IMR-90 (cell line): ENCODE measurements around the gene RAP1A. TPM values are rescaled to one million over a fixed set of nuclear protein-coding genes. Genes with fewer than 3 reads are reported as not detected.

ENCODE experiments used
- ATAC-seq: fragments of 200-7000 bp; cut with Tn5 transposase; 2 replicates; pipeline ENCODE4 v1.9.1; 2020; ENCODE audit warnings: low read depth, mild to moderate bottlenecking, moderate library complexity
- BruUV-seq: library from RNA; stranded (reverse); fragments of 400-500 nt; replicated peaks from 2 replicates; lab custom pipeline; 2021; lab: Mats Ljungman, UMichigan
- CTCF ChIA-PET: fragments of 300-600 bp; formaldehyde crosslinking; extraction: SDS; loops from one replicate; lab custom pipeline; 2021; ENCODE audit warnings: antibody characterized with exemption; lab: Yijun Ruan, JAX
- POLR2A ChIA-PET: fragments of 300-600 bp; sonication (Branson Sonifier 250); formaldehyde crosslinking; loops from one replicate; lab custom pipeline; 2022; ENCODE audit warnings: antibody characterized with exemption; ENCODE audit not compliant: unreplicated experiment; lab: Charles Lee
- DNase-seq: peaks from one replicate; pipeline ENCODE4 v3.0.0; 2013
- H2AFZ ChIP-seq: replicated peaks from 2 replicates; pipeline ENCODE3; 2013; ENCODE audit warnings: low read length, mild to moderate bottlenecking; ENCODE audit not compliant: poor library complexity
- H2AK5ac ChIP-seq: 2 replicates; pipeline ENCODE4 v1.6.1; 2013; ENCODE audit warnings: low read depth, low read length, inconsistent platforms
- H2AK9ac ChIP-seq: replicated peaks from 2 replicates; pipeline ENCODE3; 2013; ENCODE audit warnings: mild to moderate bottlenecking, low read depth, low read length, moderate library complexity; ENCODE audit not compliant: poor library complexity
- H2BK120ac ChIP-seq: 2 replicates; pipeline ENCODE4 v1.6.1; 2013; ENCODE audit warnings: low read depth, low read length, inconsistent platforms
- H2BK15ac ChIP-seq: 3 replicates; pipeline ENCODE4 v1.6.1; 2013; ENCODE audit warnings: low read depth, low read length, inconsistent platforms
- H2BK20ac ChIP-seq: 2 replicates; pipeline ENCODE4 v1.6.1; 2013; ENCODE audit warnings: low read depth, mild to moderate bottlenecking, inconsistent platforms, low read length, moderate library complexity
- H2BK5ac ChIP-seq: 2 replicates; pipeline ENCODE4 v1.6.1; 2013; ENCODE audit warnings: mild to moderate bottlenecking, low read depth, low read length, inconsistent platforms; ENCODE audit not compliant: poor library complexity, severe bottlenecking
- H3K14ac ChIP-seq: replicated peaks from 2 replicates; pipeline ENCODE4 v1.6.1; 2013; ENCODE audit warnings: low read depth, low read length, inconsistent platforms
- H3K18ac ChIP-seq: 2 replicates; pipeline ENCODE4 v1.6.1; 2013; ENCODE audit warnings: low read depth, low read length, control low read depth
- H3K23ac ChIP-seq: 2 replicates; pipeline ENCODE4 v1.6.1; 2013; ENCODE audit warnings: low read depth, low read length, inconsistent platforms
- H3K27ac ChIP-seq: 2 replicates; pipeline ENCODE4 v1.5.1; 2013; ENCODE audit warnings: mild to moderate bottlenecking, control low read depth, low read length; ENCODE audit not compliant: insufficient read depth
- H3K27me3 ChIP-seq: 2 replicates; pipeline ENCODE4 v1.6.1; 2013; ENCODE audit warnings: low read length; ENCODE audit not compliant: control insufficient read depth, insufficient read depth
- H3K36me3 ChIP-seq: 2 replicates; pipeline ENCODE4 v1.6.1; 2013; ENCODE audit warnings: low read length, mixed read lengths; ENCODE audit not compliant: control insufficient read depth, insufficient read depth
- H3K4ac ChIP-seq: 2 replicates; pipeline ENCODE4 v1.6.1; 2013; ENCODE audit warnings: low read depth, low read length, inconsistent platforms
- H3K4me1 ChIP-seq: 2 replicates; pipeline ENCODE4 v1.6.1; 2013; ENCODE audit warnings: low read length, mixed read lengths; ENCODE audit not compliant: control insufficient read depth, insufficient read depth
- H3K4me2 ChIP-seq: 2 replicates; pipeline ENCODE4 v1.6.1; 2013; ENCODE audit warnings: low read depth, mild to moderate bottlenecking, control low read depth, low read length, moderate library complexity
- H3K4me3 ChIP-seq: 2 replicates; pipeline ENCODE4 v1.5.1; 2013; ENCODE audit warnings: low read depth, mild to moderate bottlenecking, control low read depth, low read length, moderate library complexity; ENCODE audit not compliant: insufficient read depth
- H3K56ac ChIP-seq: 2 replicates; pipeline ENCODE4 v1.6.1; 2013; ENCODE audit warnings: low read length, inconsistent platforms; ENCODE audit not compliant: insufficient read depth; ENCODE audit errors: extremely low read depth
- H3K79me1 ChIP-seq, 2 experiments: 2 replicates each; pipeline ENCODE4 v1.6.1; 2013; ENCODE audit warnings: low read length in 2 of 2, inconsistent platforms in 1 of 2, low read depth in 1 of 2
- H3K9ac ChIP-seq: 2 replicates; pipeline ENCODE4 v1.6.1; 2013; ENCODE audit warnings: low read depth, low read length, control low read depth
- H3K9me1 ChIP-seq: 2 replicates; pipeline ENCODE4 v1.6.1; 2013; ENCODE audit warnings: low read length, inconsistent platforms; ENCODE audit not compliant: insufficient read depth
- H3K9me3 ChIP-seq: 2 replicates; pipeline ENCODE4 v1.6.1; 2013; ENCODE audit warnings: low read length; ENCODE audit not compliant: control insufficient read depth, insufficient read depth
- H4K20me1 ChIP-seq: 2 replicates; pipeline ENCODE4 v1.6.1; 2013; ENCODE audit warnings: low read length, inconsistent platforms; ENCODE audit not compliant: insufficient read depth
- H4K5ac ChIP-seq: 2 replicates; pipeline ENCODE4 v1.6.1; 2013; ENCODE audit warnings: mild to moderate bottlenecking, low read depth, low read length, control low read depth
- H4K8ac ChIP-seq, 2 experiments: 2 replicates each; pipeline ENCODE4 v1.6.1; 2013; ENCODE audit warnings: low read depth in 2 of 2, low read length in 2 of 2, control low read depth in 1 of 2, inconsistent platforms in 1 of 2
- H4K91ac ChIP-seq: 2 replicates; pipeline ENCODE4 v1.6.1; 2013; ENCODE audit warnings: low read depth, low read length, inconsistent platforms; ENCODE audit not compliant: insufficient read depth
- BHLHE40 ChIP-seq: fragments of 150-350 bp; IDR thresholded peaks from 2 replicates; pipeline ENCODE4 v1.6.1; 2016; ENCODE audit warnings: mild to moderate bottlenecking, low read depth, low read length
- CEBPB ChIP-seq: IDR thresholded peaks from 2 replicates; pipeline ENCODE4 v1.6.1; 2012; ENCODE audit warnings: low read depth, low read length, improper control_type of control experiment
- CHD1 ChIP-seq: IDR thresholded peaks from 2 replicates; pipeline ENCODE4 v1.6.1; 2012; ENCODE audit warnings: low read depth, low read length, improper control_type of control experiment
- ELK1 ChIP-seq: fragments of 150-350 bp; IDR thresholded peaks from 2 replicates; pipeline ENCODE4 v1.6.1; 2016; ENCODE audit warnings: low read depth, mild to moderate bottlenecking, low read length, moderate library complexity, borderline replicate concordance
- FOS ChIP-seq: fragments of 150-350 bp; IDR thresholded peaks from 2 replicates; pipeline ENCODE4 v1.6.1; 2016; ENCODE audit warnings: low read depth, low read length
- MAFK ChIP-seq: IDR thresholded peaks from 2 replicates; pipeline ENCODE4 v1.6.1; 2012; ENCODE audit warnings: low read depth, low read length, improper control_type of control experiment
- MXI1 ChIP-seq: IDR thresholded peaks from 2 replicates; pipeline ENCODE4 v1.6.1; 2012; ENCODE audit warnings: low read depth, mild to moderate bottlenecking, low read length, moderate library complexity, borderline replicate concordance
- RAD21 ChIP-seq: IDR thresholded peaks from 2 replicates; pipeline ENCODE4 v1.6.1; 2012; ENCODE audit warnings: low read length, improper control_type of control experiment
- WGBS, 2 experiments: methylation state at CpG; one replicate each; pipeline versions ENCODE4 v1.1.5 to v1.1.7; 2013; ENCODE audit warnings: missing lambda C conversion rate in 2 of 2; ENCODE audit not compliant: insufficient read length in 1 of 2; ENCODE audit errors: extremely low coverage in 2 of 2; 5-methylcytosine and 5-hydroxymethylcytosine counted together
- dilution Hi-C: fragments of 300-500 bp; cut with HindIII; formaldehyde crosslinking; loops from one replicate; pipeline ENCODE4 v1.14.3; 2018; ENCODE audit warnings: low sequenced_read_pairs; ENCODE audit not compliant: unreplicated experiment
- in situ Hi-C: fragments of 300-500 bp; cut with MboI; formaldehyde crosslinking; loops from 3 replicates; pipeline ENCODE4 v1.14.3; 2019; ENCODE audit warnings: low sequenced_read_pairs, inconsistent platforms, mixed read lengths
- intact Hi-C: fragments of 100-400 bp; cut with micrococcal nuclease; formaldehyde crosslinking; loops from 2 replicates; pipeline ENCODE4 v1.10.0; 2022
- polyA plus RNA-seq, 3 experiments: library from polyadenylated mRNA; depleted of rRNA; stranded (reverse); fragments of >200 nt; gene quantifications; 2 replicates each; pipeline ENCODE4 v1.2.3, GENCODE V29; 2012; ENCODE audit warnings: low replicate concordance in 1 of 3
- total RNA-seq: library from RNA; depleted of rRNA; stranded (reverse); fragments of >200 nt; gene quantifications from 2 replicates; pipeline ENCODE4 v1.2.3, GENCODE V29; 2012
- TF ChIP-seq, protein P1 (sequence below): fragments of 150-350 bp; IDR thresholded peaks from 2 replicates; pipeline ENCODE4 v1.6.1; 2017; ENCODE audit warnings: mild to moderate bottlenecking, antibody characterized with exemption, low read length, low read depth

The RAP1A gene
- total and polyA plus RNA-seq, 2 of the 4 experiments (the other 2 are of a cell fraction): 18.1 to 43.6 TPM

DNA sequence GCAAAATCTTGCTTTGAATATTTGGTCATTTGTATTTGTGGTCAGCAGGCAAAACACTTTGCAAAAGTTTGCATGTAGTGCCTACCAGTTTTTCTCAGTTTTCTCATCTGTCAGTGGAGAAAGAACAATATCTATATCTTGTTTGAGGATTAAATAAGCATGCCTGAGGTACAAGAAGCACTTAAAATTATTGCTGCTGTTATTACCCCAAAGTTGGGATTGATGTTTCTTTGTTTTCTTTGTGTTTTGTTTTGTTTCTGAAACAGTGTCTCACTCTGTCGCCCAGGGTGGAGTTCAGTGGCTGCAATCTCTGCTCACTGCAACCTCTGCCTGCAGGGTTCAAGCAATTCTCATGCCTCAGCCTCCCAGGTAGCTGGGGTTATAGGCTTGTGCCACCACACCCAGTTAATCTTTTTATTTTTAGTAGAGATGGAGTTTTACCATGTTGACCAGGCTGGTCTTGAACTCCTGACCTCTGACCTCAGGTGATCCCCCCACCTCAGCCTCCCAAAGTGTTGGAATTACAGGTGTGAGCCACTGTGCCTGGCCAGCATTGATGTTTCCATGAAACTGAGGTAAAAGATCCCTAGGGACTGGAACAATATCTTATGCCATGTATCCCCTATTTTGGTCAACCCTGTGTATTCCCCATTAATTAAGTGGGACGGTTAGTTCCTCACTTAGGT is 15.9 kb downstream of the RAP1A start:
- DNase-seq (no peak), ATAC-seq (no peak)
- Histone ChIP-seq H3K4me3 (no peak overlapping the region), H2BK15ac (no peak overlapping the region), H4K20me1 (peaks cover 52% of the 10 kb centered on the region), H4K5ac (no peak overlapping the region), H4K91ac (no peak overlapping the region), H2BK20ac (no peak overlapping the region), H2AK5ac (no peak overlapping the region), H4K8ac (no peak overlapping the region), H3K36me3 (no peaks in the 10 kb centered on the region), H3K27me3 (no peaks in the 10 kb centered on the region), H3K4ac (no peak overlapping the region), H3K18ac (no peak overlapping the region), H3K9me3 (no peaks in the 10 kb centered on the region), H3K27ac (no peak overlapping the region), H2BK120ac (no peak overlapping the region), H2AFZ (no peak overlapping the region), H2BK5ac (no peak overlapping the region), H2AK9ac (no peak overlapping the region), H3K79me1 (peaks cover 9 to 47% of the 10 kb centered on the region in 2 experiments; a peak in 3 of 4 replicates), H3K4me2 (no peak overlapping the region), H3K9me1 (peaks cover 7% of the 10 kb centered on the region; the same call in 1 of the 2 replicates), H3K56ac (no peak overlapping the region), H3K4me1 (peaks cover 1% of the 10 kb centered on the region; the same call in 1 of the 2 replicates), H3K9ac (no peak overlapping the region), H3K14ac (no peak overlapping the region), H3K23ac (no peak overlapping the region)
- no CpG with 5 or more reads among the region's 2 CpGs for WGBS, 2 experiments
- no TSS peak for BruUV-seq
- dilution Hi-C loops: no loop called here
- POLR2A ChIA-PET: no interaction called here
- CTCF ChIA-PET: interaction anchor here (0.6 kb wide), 1 partner anchor 421 kb away, joined by 5 read pairs; no protein-coding TSS in a partner anchor
- intact Hi-C loops: no loop called here
- in situ Hi-C loops: no loop called here
- TF ChIP-seq MAFK: no peak
- TF ChIP-seq RAD21: no peak
- TF ChIP-seq CHD1: no peak
- TF ChIP-seq BHLHE40: no peak
- TF ChIP-seq CEBPB: no peak
- no peak for TF ChIP-seq MXI1
- TF ChIP-seq ELK1: no peak
- TF ChIP-seq, protein P1, sequence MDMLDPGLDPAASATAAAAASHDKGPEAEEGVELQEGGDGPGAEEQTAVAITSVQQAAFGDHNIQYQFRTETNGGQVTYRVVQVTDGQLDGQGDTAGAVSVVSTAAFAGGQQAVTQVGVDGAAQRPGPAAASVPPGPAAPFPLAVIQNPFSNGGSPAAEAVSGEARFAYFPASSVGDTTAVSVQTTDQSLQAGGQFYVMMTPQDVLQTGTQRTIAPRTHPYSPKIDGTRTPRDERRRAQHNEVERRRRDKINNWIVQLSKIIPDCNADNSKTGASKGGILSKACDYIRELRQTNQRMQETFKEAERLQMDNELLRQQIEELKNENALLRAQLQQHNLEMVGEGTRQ: no peak
- TF ChIP-seq FOS: no peak
